Dermis microvascular lymphatic vessel endothelial cell (primary cell): ENCODE results near the gene ACAD8. TPM values are rescaled to one million over a fixed set of nuclear protein-coding genes. Genes with fewer than 3 reads are reported as not detected.
"Not testable (repeated sequence)": the region's sequence is repeated elsewhere in the genome, so short reads cannot be mapped to it uniquely, and the experiment has no call there.

ENCODE experiments used
- DNase-seq, 2 donors: peaks; one replicate each; pipeline versions ENCODE4 v3.0.0 to v3.0.0-alpha.2; 2010; ENCODE audit warnings: low read depth in 2 of 2
- total RNA-seq: library from RNA; depleted of rRNA; stranded (reverse); fragments of >200 nt; gene quantifications from 2 replicates; pipeline ENCODE4 v1.2.1, GENCODE V29; 2014

The ACAD8 gene
- total RNA-seq, 1 donor from 2014 or later, result 18.4 TPM

- no peak for DNase-seq
Measured at GRCh38 chr11:134266841-134267251, 13.5 kb downstream of the ACAD8 start.

GRCh38 chr11:134267461-134267860, 14.1 kb downstream of the ACAD8 start:
- DNase-seq, result no peak

- no peak for DNase-seq
Measured at GRCh38 chr11:134267966-134268365, 14.6 kb downstream of the ACAD8 start.

GRCh38 chr11:134270250-134270714, 16.9 kb downstream of the ACAD8 start:
- DNase-seq, result no peak

GRCh38 chr11:134271978-134272377, 18.6 kb downstream of the ACAD8 start:
- no peak for DNase-seq

- DNase-seq, result no peak
Measured at GRCh38 chr11:134272381-134273316, 19.3 kb downstream of the ACAD8 start.

- DNase-seq, result no peak
Measured at GRCh38 chr11:134273317-134273712, 19.9 kb downstream of the ACAD8 start.

GRCh38 chr11:134275188-134275533, 21.8 kb downstream of the ACAD8 start:
- DNase-seq, result no peak

- peak in 1 of 2 donors; percentile 11 for DNase-seq
Measured at GRCh38 chr11:134275534-134276395, 22.4 kb downstream of the ACAD8 start, which contains the start of gene GLB1L3. TSS of gene GLB1L3 (plus strand) at chr11:134276379. CDS start at chr11:134276741, 362 bp downstream.

GRCh38 chr11:134276396-134277182, 23.2 kb downstream of the ACAD8 start:
- no peak for DNase-seq

- DNase-seq, result no peak
Measured at GRCh38 chr11:134277183-134278001, 24.0 kb downstream of the ACAD8 start.

- no peak for DNase-seq
Measured at GRCh38 chr11:134278356-134278755, 25.0 kb downstream of the ACAD8 start.

- not testable (repeated sequence) for DNase-seq
Measured at GRCh38 chr11:134281635-134282034, 28.3 kb downstream of the ACAD8 start.

- DNase-seq, result no peak
Measured at GRCh38 chr11:134282121-134283045, 29.0 kb downstream of the ACAD8 start.

- no peak for DNase-seq
Measured at GRCh38 chr11:134283461-134284230, 30.3 kb downstream of the ACAD8 start.

GRCh38 chr11:134284349-134284748, 31.0 kb downstream of the ACAD8 start:
- DNase-seq, result not testable (repeated sequence)

GRCh38 chr11:134287561-134287960, 34.2 kb downstream of the ACAD8 start:
- no peak for DNase-seq

- DNase-seq, result no peak
Measured at GRCh38 chr11:134288486-134288885, 35.1 kb downstream of the ACAD8 start.

GRCh38 chr11:134289167-134289566, 35.8 kb downstream of the ACAD8 start:
- DNase-seq, result no peak
